SK-N-SH treated with all-trans-retinoic acid at 6 μM for 48 hours (cell line): Measurements from ENCODE around the gene ADAMTS6.

Source experiments
- ESRRG ChIP-seq: fragments of 250-450 bp; sonication (Bioruptor Pico); IDR thresholded peaks from 2 replicates; pipeline ENCODE4 v1.6.1; 2021; ENCODE audit warnings: mild to moderate bottlenecking
- SNAI2 ChIP-seq: fragments of 250-450 bp; sonication (Bioruptor Pico); IDR thresholded peaks from 2 replicates; pipeline ENCODE4 v1.5.0; 2020; ENCODE audit warnings: mild to moderate bottlenecking, moderate library complexity
- TOX ChIP-seq: fragments of 250-450 bp; sonication (Bioruptor Pico); IDR thresholded peaks from 2 replicates; pipeline ENCODE4 v1.8.0; 2021; ENCODE audit warnings: mild to moderate bottlenecking, moderate library complexity, borderline replicate concordance
- ZC3H10 ChIP-seq: fragments of 250-450 bp; sonication (Bioruptor Pico); IDR thresholded peaks from 2 replicates; pipeline ENCODE4 v1.5.1; 2021; ENCODE audit warnings: mild to moderate bottlenecking, moderate library complexity
- ZNF8 ChIP-seq: fragments of 450-650 bp; formaldehyde crosslinking; IDR thresholded peaks from 2 replicates; pipeline ENCODE4 v1.5.0; 2020; ENCODE audit warnings: mild to moderate bottlenecking, moderate library complexity
- TF ChIP-seq, protein P1 (sequence below): fragments of 250-450 bp; sonication (Bioruptor Pico); IDR thresholded peaks from 2 replicates; pipeline ENCODE4 v1.5.1; 2020; ENCODE audit warnings: low read depth, mild to moderate bottlenecking, moderate library complexity
- TF ChIP-seq, protein P2 (sequence below): fragments of 250-450 bp; sonication (Bioruptor Pico); IDR thresholded peaks from 2 replicates; pipeline ENCODE4 v1.8.0; 2021; ENCODE audit warnings: low read depth, mild to moderate bottlenecking, moderate library complexity, borderline replicate concordance
- TF ChIP-seq, protein P3 (sequence below): fragments of 250-450 bp; sonication (Bioruptor Pico); IDR thresholded peaks from 2 replicates; pipeline ENCODE4 v1.8.0; 2020; ENCODE audit warnings: mild to moderate bottlenecking, moderate library complexity, borderline replicate concordance

DNA sequence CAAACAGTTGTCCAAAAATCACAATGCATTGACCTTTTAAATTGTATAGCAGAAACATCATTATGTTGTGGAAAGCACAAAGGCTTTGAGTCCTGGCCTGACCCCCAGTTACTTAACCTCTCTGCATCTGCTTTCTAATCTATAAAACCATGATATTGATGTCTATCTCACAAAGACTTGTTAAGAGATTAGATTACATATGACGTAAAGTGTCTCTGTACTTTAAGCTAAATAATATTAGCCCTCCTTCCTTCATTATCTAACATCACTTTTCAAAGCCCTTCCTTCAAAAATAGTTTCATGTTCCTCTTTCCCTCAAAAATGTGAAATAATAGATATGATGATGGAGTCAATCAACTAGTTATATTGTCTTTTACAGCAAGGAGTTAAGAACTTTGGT lies 3.4 kb downstream of the ADAMTS6 start:
- TF ChIP-seq ZNF8 (CRISPR knock-in tag) (no peak), ESRRG (CRISPR knock-in tag) (no peak), TOX (CRISPR knock-in tag) (no peak), ZC3H10 (no peak), SNAI2 (CRISPR knock-in tag) (no peak)
- TF ChIP-seq, protein P1, sequence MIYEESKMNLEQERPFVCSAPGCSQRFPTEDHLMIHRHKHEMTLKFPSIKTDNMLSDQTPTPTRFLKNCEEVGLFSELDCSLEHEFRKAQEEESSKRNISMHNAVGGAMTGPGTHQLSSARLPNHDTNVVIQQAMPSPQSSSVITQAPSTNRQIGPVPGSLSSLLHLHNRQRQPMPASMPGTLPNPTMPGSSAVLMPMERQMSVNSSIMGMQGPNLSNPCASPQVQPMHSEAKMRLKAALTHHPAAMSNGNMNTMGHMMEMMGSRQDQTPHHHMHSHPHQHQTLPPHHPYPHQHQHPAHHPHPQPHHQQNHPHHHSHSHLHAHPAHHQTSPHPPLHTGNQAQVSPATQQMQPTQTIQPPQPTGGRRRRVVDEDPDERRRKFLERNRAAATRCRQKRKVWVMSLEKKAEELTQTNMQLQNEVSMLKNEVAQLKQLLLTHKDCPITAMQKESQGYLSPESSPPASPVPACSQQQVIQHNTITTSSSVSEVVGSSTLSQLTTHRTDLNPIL (CRISPR knock-in tag), result no peak
- TF ChIP-seq, protein P2, sequence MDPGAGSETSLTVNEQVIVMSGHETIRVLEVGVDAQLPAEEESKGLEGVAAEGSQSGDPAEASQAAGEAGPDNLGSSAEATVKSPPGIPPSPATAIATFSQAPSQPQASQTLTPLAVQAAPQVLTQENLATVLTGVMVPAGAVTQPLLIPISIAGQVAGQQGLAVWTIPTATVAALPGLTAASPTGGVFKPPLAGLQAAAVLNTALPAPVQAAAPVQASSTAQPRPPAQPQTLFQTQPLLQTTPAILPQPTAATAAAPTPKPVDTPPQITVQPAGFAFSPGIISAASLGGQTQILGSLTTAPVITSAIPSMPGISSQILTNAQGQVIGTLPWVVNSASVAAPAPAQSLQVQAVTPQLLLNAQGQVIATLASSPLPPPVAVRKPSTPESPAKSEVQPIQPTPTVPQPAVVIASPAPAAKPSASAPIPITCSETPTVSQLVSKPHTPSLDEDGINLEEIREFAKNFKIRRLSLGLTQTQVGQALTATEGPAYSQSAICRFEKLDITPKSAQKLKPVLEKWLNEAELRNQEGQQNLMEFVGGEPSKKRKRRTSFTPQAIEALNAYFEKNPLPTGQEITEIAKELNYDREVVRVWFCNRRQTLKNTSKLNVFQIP (CRISPR knock-in tag), result no peak
- TF ChIP-seq, protein P3, sequence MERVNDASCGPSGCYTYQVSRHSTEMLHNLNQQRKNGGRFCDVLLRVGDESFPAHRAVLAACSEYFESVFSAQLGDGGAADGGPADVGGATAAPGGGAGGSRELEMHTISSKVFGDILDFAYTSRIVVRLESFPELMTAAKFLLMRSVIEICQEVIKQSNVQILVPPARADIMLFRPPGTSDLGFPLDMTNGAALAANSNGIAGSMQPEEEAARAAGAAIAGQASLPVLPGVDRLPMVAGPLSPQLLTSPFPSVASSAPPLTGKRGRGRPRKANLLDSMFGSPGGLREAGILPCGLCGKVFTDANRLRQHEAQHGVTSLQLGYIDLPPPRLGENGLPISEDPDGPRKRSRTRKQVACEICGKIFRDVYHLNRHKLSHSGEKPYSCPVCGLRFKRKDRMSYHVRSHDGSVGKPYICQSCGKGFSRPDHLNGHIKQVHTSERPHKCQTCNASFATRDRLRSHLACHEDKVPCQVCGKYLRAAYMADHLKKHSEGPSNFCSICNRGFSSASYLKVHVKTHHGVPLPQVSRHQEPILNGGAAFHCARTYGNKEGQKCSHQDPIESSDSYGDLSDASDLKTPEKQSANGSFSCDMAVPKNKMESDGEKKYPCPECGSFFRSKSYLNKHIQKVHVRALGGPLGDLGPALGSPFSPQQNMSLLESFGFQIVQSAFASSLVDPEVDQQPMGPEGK (CRISPR knock-in tag), result no peak
